Spleen (tissue), 7 donors: Measurements from ENCODE around the gene FOXC2.

Experiments used
- POLR2AphosphoS5 ChIP-seq, 3 donors: sonication (generic); formaldehyde crosslinking; IDR thresholded peaks; one replicate each; pipeline ENCODE4 v1.5.1; 2017; ENCODE audit warnings: antibody characterized with exemption in 3 of 3
- TF ChIP-seq, protein P1 (sequence below), 11 experiments: fragments of 200-600 bp in 7 of 11; fragments of 450-650 bp in 4 of 11; sonication (generic) in 4 of 11; IDR thresholded peaks in 8 of 11; conservative IDR thresholded peaks in 3 of 11; 1 replicate in 7 of 11; 2 replicates in 4 of 11; pipeline versions ENCODE4 v1.4.0 to v1.8.0; 2016 to 2021; ENCODE audit warnings: antibody characterized with exemption in 11 of 11, inconsistent platforms in 4 of 11, mild to moderate bottlenecking in 1 of 11
- donor health status: DM: no; HTN: no; CAD: no; lungs with moderate emphysema.
- donor health status: DM: no; HTN: no; CAD: no.
- donor health status: DM: no; HTN: no; CAD: no.

DNA sequence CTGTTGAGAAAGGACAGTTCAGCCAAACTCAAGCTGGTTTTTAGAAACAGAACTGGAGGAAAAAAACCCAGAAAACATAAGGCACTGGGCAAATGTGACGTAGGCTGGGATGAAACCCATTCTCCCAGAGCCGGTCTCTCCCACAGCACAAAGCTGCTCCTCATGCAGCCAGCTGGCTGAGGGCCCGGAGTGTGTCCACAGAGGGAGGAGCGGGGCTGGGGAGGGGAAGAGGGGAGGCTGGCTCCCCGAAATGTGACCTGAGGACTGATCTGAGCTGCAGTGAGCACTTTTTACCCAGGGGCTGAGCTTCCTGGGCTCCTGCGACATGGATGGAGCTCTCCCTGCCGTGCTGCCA lies 35.5 kb upstream of the FOXC2 start:
- TF ChIP-seq, protein P1, sequence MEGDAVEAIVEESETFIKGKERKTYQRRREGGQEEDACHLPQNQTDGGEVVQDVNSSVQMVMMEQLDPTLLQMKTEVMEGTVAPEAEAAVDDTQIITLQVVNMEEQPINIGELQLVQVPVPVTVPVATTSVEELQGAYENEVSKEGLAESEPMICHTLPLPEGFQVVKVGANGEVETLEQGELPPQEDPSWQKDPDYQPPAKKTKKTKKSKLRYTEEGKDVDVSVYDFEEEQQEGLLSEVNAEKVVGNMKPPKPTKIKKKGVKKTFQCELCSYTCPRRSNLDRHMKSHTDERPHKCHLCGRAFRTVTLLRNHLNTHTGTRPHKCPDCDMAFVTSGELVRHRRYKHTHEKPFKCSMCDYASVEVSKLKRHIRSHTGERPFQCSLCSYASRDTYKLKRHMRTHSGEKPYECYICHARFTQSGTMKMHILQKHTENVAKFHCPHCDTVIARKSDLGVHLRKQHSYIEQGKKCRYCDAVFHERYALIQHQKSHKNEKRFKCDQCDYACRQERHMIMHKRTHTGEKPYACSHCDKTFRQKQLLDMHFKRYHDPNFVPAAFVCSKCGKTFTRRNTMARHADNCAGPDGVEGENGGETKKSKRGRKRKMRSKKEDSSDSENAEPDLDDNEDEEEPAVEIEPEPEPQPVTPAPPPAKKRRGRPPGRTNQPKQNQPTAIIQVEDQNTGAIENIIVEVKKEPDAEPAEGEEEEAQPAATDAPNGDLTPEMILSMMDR (IDR thresholded peaks at IDR 0.05 in 8 of 11, conservative IDR thresholded peaks at IDR 0.05 in 3 of 11): no peak
- no peak for TF ChIP-seq POLR2AphosphoS5 (IDR thresholded peaks at IDR 0.05)
